ENCODE results near the gene NFX1.
A peak's percentile ranks its signal among the peaks of the same experiment; 100 is the strongest.

Gene NFX1

GRCh38 chr9:33290247-33291030 is at the start of gene NFX1:
Gene NFX1, plus strand, starts transcription at chr9:33290516. Its CDS starts 57 bp downstream, at chr9:33290573.
- POLR2A ChIA-PET = interaction anchor here (0.7 to 1.4 kb wide), 11 partner anchors 12 to 1329 kb away, joined by 3 to 14 read pairs (median 4); partner anchors contain the start of gene NOL6
- no peak for TF ChIP-seq CTCF (IDR thresholded peaks at IDR 0.05; ENCODE audit: control extremely low read depth, extremely low read depth, low read depth, missing control alignments)
- CTCF ChIA-PET = interaction anchor here (0.6 to 1.9 kb wide), 5 partner anchors 9 to 84 kb away, joined by 3 to 6 read pairs (median 4); no protein-coding TSS in a partner anchor
- DNase-seq (ENCODE audit: extremely low spot score) = peak; percentile 95

- DNase-seq (ENCODE audit: extremely low spot score) = no peak
- ChIA-PET CTCF (interaction anchor here (1.3 to 7.9 kb wide), 3 partner anchors 15 to 169 kb away, joined by 4 to 75 read pairs (median 9); no protein-coding TSS in a partner anchor), POLR2A (interaction anchor here (0.5 kb wide), 1 partner anchor 13 kb away, joined by 9 read pairs; no protein-coding TSS in a partner anchor)
- TF ChIP-seq CTCF (IDR thresholded peaks at IDR 0.05; ENCODE audit: control extremely low read depth, extremely low read depth, low read depth, missing control alignments) = no peak
Observed at GRCh38 chr9:33241298-33241697, 49.0 kb upstream of the NFX1 start.

- ChIA-PET POLR2A (interaction anchor here (0.7 kb wide), 1 partner anchor 67 kb away, joined by 3 read pairs; no protein-coding TSS in a partner anchor), CTCF (interaction anchor here (1.1 to 4.9 kb wide), 4 partner anchors 9 to 42 kb away, joined by 3 to 29 read pairs (median 6); no protein-coding TSS in a partner anchor)
- DNase-seq (ENCODE audit: extremely low spot score) = no peak
- TF ChIP-seq CTCF (IDR thresholded peaks at IDR 0.05; ENCODE audit: control extremely low read depth, extremely low read depth, low read depth, missing control alignments) = no peak
Observed at GRCh38 chr9:33242609-33243134, 47.6 kb upstream of the NFX1 start.

- ChIA-PET POLR2A (no interaction called here), CTCF (interaction anchor here (1.2 to 4.9 kb wide), 3 partner anchors 10 to 29 kb away, joined by 3 to 29 read pairs (median 4); no protein-coding TSS in a partner anchor)
- no peak for DNase-seq (ENCODE audit: extremely low spot score)
- no peak for TF ChIP-seq CTCF (IDR thresholded peaks at IDR 0.05; ENCODE audit: control extremely low read depth, extremely low read depth, low read depth, missing control alignments)
Observed at GRCh38 chr9:33244137-33244784, 46.1 kb upstream of the NFX1 start.

GRCh38 chr9:33245341-33245740 is 45.0 kb upstream of the NFX1 start:
- DNase-seq (ENCODE audit: extremely low spot score) = no peak
- ChIA-PET POLR2A (no interaction called here), CTCF (interaction anchor here (4.9 kb wide), 1 partner anchor 11 kb away, joined by 29 read pairs; no protein-coding TSS in a partner anchor)
- no peak for TF ChIP-seq CTCF (IDR thresholded peaks at IDR 0.05; ENCODE audit: control extremely low read depth, extremely low read depth, low read depth, missing control alignments)

- CTCF ChIA-PET = interaction anchor here (0.9 to 4.9 kb wide), 2 partner anchors 12 to 41 kb away, joined by 3 to 29 read pairs; no protein-coding TSS in a partner anchor
- POLR2A ChIA-PET = no interaction called here
- no peak for DNase-seq (ENCODE audit: extremely low spot score)
Observed at GRCh38 chr9:33246269-33246860, 44.0 kb upstream of the NFX1 start.

More at GRCh38 chr9:33246269-33246860, 44.0 kb upstream of the NFX1 start:
- TF ChIP-seq CTCF (IDR thresholded peaks at IDR 0.05; ENCODE audit: control extremely low read depth, extremely low read depth, low read depth, missing control alignments) = no peak
